ENCODE measurements around the gene GPR32.

Gene GPR32

GRCh38 chr19:50814883-50815282, 44.6 kb downstream of the GPR32 start:
- H3K4me2 ChIP-seq (ENCODE audit: low read length, poor library complexity, severe bottlenecking), result no peak overlapping the region

GRCh38 chr19:50815439-50815838, 45.2 kb downstream of the GPR32 start:
- no peak overlapping the region for H3K4ac ChIP-seq (ENCODE audit: low read depth in 1 of 2, low read length in 2 of 2)
- peaks cover 25 to 51% of the 10 kb centered on the region in 2 experiments for H3K27me3 ChIP-seq (ENCODE audit: control insufficient read depth in 1 of 2, insufficient read depth in 1 of 2, low read length in 2 of 2)
- no peak overlapping the region for H2BK120ac ChIP-seq (ENCODE audit: low read depth, low read length)
- no peak overlapping the region for H3K27ac ChIP-seq (ENCODE audit: low read length, poor library complexity, severe bottlenecking)
- 83% methylated on average over 1 of the region's 1 CpG for WGBS
- no peak overlapping the region for H3K4me3 ChIP-seq (ENCODE audit: insufficient read depth in 1 of 2, low read depth in 1 of 2, low read length in 2 of 2)
- no peak overlapping the region for H2BK12ac ChIP-seq (ENCODE audit: low read length in 2 of 2)
- no peak overlapping the region for H4K8ac ChIP-seq (ENCODE audit: low read length)
- no peak overlapping the region for H2AFZ ChIP-seq (ENCODE audit: low read depth, low read length)
- H4K91ac ChIP-seq (ENCODE audit: low read length), result no peak overlapping the region
- H2BK15ac ChIP-seq (ENCODE audit: low read depth, poor library complexity, severe bottlenecking), result no peak overlapping the region
- no peak overlapping the region for H3K23ac ChIP-seq (ENCODE audit: low read length in 2 of 2)
- H3K14ac ChIP-seq (ENCODE audit: low read length in 2 of 2), result no peak overlapping the region
- no peaks in the 10 kb centered on the region for H3K9me3 ChIP-seq (ENCODE audit: control insufficient read depth, low read length)
- no peak overlapping the region for H3K9ac ChIP-seq (ENCODE audit: low read length)
- peaks cover 2% of the 10 kb centered on the region for H3K4me1 ChIP-seq (ENCODE audit: control insufficient read depth, insufficient read depth, low read depth, low read length)
- no peak for DNase-seq
- H3K79me1 ChIP-seq (replicated peaks; ENCODE audit: low read length, poor library complexity, severe bottlenecking), result no peaks in the 10 kb centered on the region
- no peak overlapping the region for H2BK5ac ChIP-seq (ENCODE audit: low read depth, low read length, poor library complexity, severe bottlenecking)
- no peak overlapping the region for H2AK5ac ChIP-seq (ENCODE audit: low read length, severe bottlenecking)
- H3K4me2 ChIP-seq (ENCODE audit: low read length, poor library complexity, severe bottlenecking), result no peak overlapping the region
- H3K18ac ChIP-seq (ENCODE audit: low read depth in 1 of 2, low read length in 2 of 2), result no peak overlapping the region
- H3K36me3 ChIP-seq (ENCODE audit: control insufficient read depth in 1 of 2, insufficient read depth in 2 of 2, low read depth in 1 of 2, low read length in 2 of 2), result no peaks in the 10 kb centered on the region

More at GRCh38 chr19:50814883-50815282, 44.6 kb downstream of the GPR32 start:
- Histone ChIP-seq H3K4me3 (ENCODE audit: insufficient read depth in 1 of 2, low read depth in 1 of 2, low read length in 2 of 2) (no peak overlapping the region), H3K4me1 (ENCODE audit: control insufficient read depth, insufficient read depth, low read depth, low read length) (peaks cover 2% of the 10 kb centered on the region), H2BK5ac (ENCODE audit: low read depth, low read length, poor library complexity, severe bottlenecking) (no peak overlapping the region), H4K91ac (ENCODE audit: low read length) (no peak overlapping the region), H3K18ac (ENCODE audit: low read depth in 1 of 2, low read length in 2 of 2) (no peak overlapping the region), H2AFZ (ENCODE audit: low read depth, low read length) (no peak overlapping the region), H3K23ac (ENCODE audit: low read length in 2 of 2) (no peak overlapping the region), H4K8ac (ENCODE audit: low read length) (no peak overlapping the region), H3K9me3 (ENCODE audit: control insufficient read depth, low read length) (no peaks in the 10 kb centered on the region), H3K27me3 (ENCODE audit: control insufficient read depth in 1 of 2, insufficient read depth in 1 of 2, low read length in 2 of 2) (peaks cover 19 to 45% of the 10 kb centered on the region in 2 experiments), H3K79me1 (replicated peaks; ENCODE audit: low read length, poor library complexity, severe bottlenecking) (no peaks in the 10 kb centered on the region), H3K27ac (ENCODE audit: low read length, poor library complexity, severe bottlenecking) (no peak overlapping the region), H2BK12ac (ENCODE audit: low read length in 2 of 2) (no peak overlapping the region), H3K36me3 (ENCODE audit: control insufficient read depth in 1 of 2, insufficient read depth in 2 of 2, low read depth in 1 of 2, low read length in 2 of 2) (no peaks in the 10 kb centered on the region), H2BK15ac (ENCODE audit: low read depth, poor library complexity, severe bottlenecking) (no peak overlapping the region), H2BK120ac (ENCODE audit: low read depth, low read length) (no peak overlapping the region), H3K9ac (ENCODE audit: low read length) (no peak overlapping the region), H3K14ac (ENCODE audit: low read length in 2 of 2) (no peak overlapping the region), H2AK5ac (ENCODE audit: low read length, severe bottlenecking) (no peak overlapping the region), H3K4ac (ENCODE audit: low read depth in 1 of 2, low read length in 2 of 2) (no peak overlapping the region)
- no peak for DNase-seq
- WGBS, result 80% methylated on average over 5 of the region's 5 CpGs

GRCh38 chr19:50817941-50818858, 47.9 kb downstream of the GPR32 start:
- no peaks in the 10 kb centered on the region for H3K9me3 ChIP-seq (ENCODE audit: control insufficient read depth, low read length)
- no peak overlapping the region for H4K8ac ChIP-seq (ENCODE audit: low read length)
- peaks cover 44 to 76% of the 10 kb centered on the region in 2 experiments for H3K27me3 ChIP-seq (ENCODE audit: control insufficient read depth in 1 of 2, insufficient read depth in 1 of 2, low read length in 2 of 2)
- no peak overlapping the region for H2BK5ac ChIP-seq (ENCODE audit: low read depth, low read length, poor library complexity, severe bottlenecking)
- H3K4me3 ChIP-seq (ENCODE audit: insufficient read depth in 1 of 2, low read depth in 1 of 2, low read length in 2 of 2), result peak overlapping the region in 1 of 2 experiments; percentile 55
- no peak overlapping the region for H4K91ac ChIP-seq (ENCODE audit: low read length)
- H2BK120ac ChIP-seq (ENCODE audit: low read depth, low read length), result no peak overlapping the region
- H3K18ac ChIP-seq (ENCODE audit: low read depth in 1 of 2, low read length in 2 of 2), result no peak overlapping the region
- H2AK5ac ChIP-seq (ENCODE audit: low read length, severe bottlenecking), result no peak overlapping the region
- peak overlapping the region; percentile 16 for H2BK15ac ChIP-seq (ENCODE audit: low read depth, poor library complexity, severe bottlenecking)
- peak; percentile 16 for DNase-seq
- WGBS, result 15% methylated on average over 52 of the region's 52 CpGs
- H2AFZ ChIP-seq (ENCODE audit: low read depth, low read length), result peak overlapping the region; percentile 86
- peak overlapping the region in 1 of 2 experiments; percentile 34 for H3K23ac ChIP-seq (ENCODE audit: low read length in 2 of 2)
- no peak overlapping the region for H3K4me2 ChIP-seq (ENCODE audit: low read length, poor library complexity, severe bottlenecking)
- no peaks in the 10 kb centered on the region for H3K79me1 ChIP-seq (replicated peaks; ENCODE audit: low read length, poor library complexity, severe bottlenecking)
- H2BK12ac ChIP-seq (ENCODE audit: low read length in 2 of 2), result no peak overlapping the region
- H3K4me1 ChIP-seq (ENCODE audit: control insufficient read depth, insufficient read depth, low read depth, low read length), result peaks cover 2% of the 10 kb centered on the region
- H3K9ac ChIP-seq (ENCODE audit: low read length), result no peak overlapping the region
- no peak overlapping the region for H3K27ac ChIP-seq (ENCODE audit: low read length, poor library complexity, severe bottlenecking)
- no peak overlapping the region for H3K4ac ChIP-seq (ENCODE audit: low read depth in 1 of 2, low read length in 2 of 2)
- no peaks in the 10 kb centered on the region for H3K36me3 ChIP-seq (ENCODE audit: control insufficient read depth in 1 of 2, insufficient read depth in 2 of 2, low read depth in 1 of 2, low read length in 2 of 2)
- H3K14ac ChIP-seq (ENCODE audit: low read length in 2 of 2), result no peak overlapping the region

GRCh38 chr19:50818859-50819472, 48.7 kb downstream of the GPR32 start:
- 71% methylated on average over 11 of the region's 12 CpGs for WGBS

More at GRCh38 chr19:50818859-50819472, 48.7 kb downstream of the GPR32 start:
- Histone ChIP-seq H2BK120ac (ENCODE audit: low read depth, low read length) (no peak overlapping the region), H3K4me2 (ENCODE audit: low read length, poor library complexity, severe bottlenecking) (no peak overlapping the region), H3K18ac (ENCODE audit: low read depth in 1 of 2, low read length in 2 of 2) (no peak overlapping the region), H3K9ac (ENCODE audit: low read length) (no peak overlapping the region), H2AFZ (ENCODE audit: low read depth, low read length) (no peak overlapping the region), H2BK15ac (ENCODE audit: low read depth, poor library complexity, severe bottlenecking) (no peak overlapping the region), H3K4me1 (ENCODE audit: control insufficient read depth, insufficient read depth, low read depth, low read length) (peaks cover 2% of the 10 kb centered on the region), H2AK5ac (ENCODE audit: low read length, severe bottlenecking) (no peak overlapping the region), H2BK12ac (ENCODE audit: low read length in 2 of 2) (no peak overlapping the region), H3K9me3 (ENCODE audit: control insufficient read depth, low read length) (no peaks in the 10 kb centered on the region), H3K4ac (ENCODE audit: low read depth in 1 of 2, low read length in 2 of 2) (no peak overlapping the region), H3K23ac (ENCODE audit: low read length in 2 of 2) (no peak overlapping the region), H3K27me3 (ENCODE audit: control insufficient read depth in 1 of 2, insufficient read depth in 1 of 2, low read length in 2 of 2) (peaks cover 44 to 78% of the 10 kb centered on the region in 2 experiments), H2BK5ac (ENCODE audit: low read depth, low read length, poor library complexity, severe bottlenecking) (no peak overlapping the region), H3K79me1 (replicated peaks; ENCODE audit: low read length, poor library complexity, severe bottlenecking) (no peaks in the 10 kb centered on the region), H4K8ac (ENCODE audit: low read length) (no peak overlapping the region), H4K91ac (ENCODE audit: low read length) (no peak overlapping the region), H3K14ac (ENCODE audit: low read length in 2 of 2) (no peak overlapping the region), H3K4me3 (ENCODE audit: insufficient read depth in 1 of 2, low read depth in 1 of 2, low read length in 2 of 2) (no peak overlapping the region), H3K36me3 (ENCODE audit: control insufficient read depth in 1 of 2, insufficient read depth in 2 of 2, low read depth in 1 of 2, low read length in 2 of 2) (no peaks in the 10 kb centered on the region), H3K27ac (ENCODE audit: low read length, poor library complexity, severe bottlenecking) (no peak overlapping the region)
- no peak for DNase-seq

All from mesenchymal stem cell (in vitro differentiated cells and primary cell).